PC-9 (cell line): Measurements from ENCODE around the gene ENTR1.

Experiments used
- EZH2 ChIP-seq: fragments of 200-600 bp; sonication (generic); IDR thresholded peaks from 2 replicates; pipeline ENCODE4 v1.8.0; 2017; ENCODE audit warnings: antibody characterized with exemption, low read depth
- TF ChIP-seq, protein P1 (sequence below): fragments of 200-600 bp; sonication (generic); conservative IDR thresholded peaks from 2 replicates; pipeline ENCODE4 v1.6.1; 2017; ENCODE audit warnings: mixed run types, antibody characterized with exemption, mild to moderate bottlenecking, moderate library complexity

GRCh38 chr9:136393531-136393930 is 16.9 kb downstream of the ENTR1 start:
- TF ChIP-seq, protein P1, sequence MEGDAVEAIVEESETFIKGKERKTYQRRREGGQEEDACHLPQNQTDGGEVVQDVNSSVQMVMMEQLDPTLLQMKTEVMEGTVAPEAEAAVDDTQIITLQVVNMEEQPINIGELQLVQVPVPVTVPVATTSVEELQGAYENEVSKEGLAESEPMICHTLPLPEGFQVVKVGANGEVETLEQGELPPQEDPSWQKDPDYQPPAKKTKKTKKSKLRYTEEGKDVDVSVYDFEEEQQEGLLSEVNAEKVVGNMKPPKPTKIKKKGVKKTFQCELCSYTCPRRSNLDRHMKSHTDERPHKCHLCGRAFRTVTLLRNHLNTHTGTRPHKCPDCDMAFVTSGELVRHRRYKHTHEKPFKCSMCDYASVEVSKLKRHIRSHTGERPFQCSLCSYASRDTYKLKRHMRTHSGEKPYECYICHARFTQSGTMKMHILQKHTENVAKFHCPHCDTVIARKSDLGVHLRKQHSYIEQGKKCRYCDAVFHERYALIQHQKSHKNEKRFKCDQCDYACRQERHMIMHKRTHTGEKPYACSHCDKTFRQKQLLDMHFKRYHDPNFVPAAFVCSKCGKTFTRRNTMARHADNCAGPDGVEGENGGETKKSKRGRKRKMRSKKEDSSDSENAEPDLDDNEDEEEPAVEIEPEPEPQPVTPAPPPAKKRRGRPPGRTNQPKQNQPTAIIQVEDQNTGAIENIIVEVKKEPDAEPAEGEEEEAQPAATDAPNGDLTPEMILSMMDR = no peak
- no peak for TF ChIP-seq EZH2
